ENCODE measurements around the gene CFAP53. TPM values are rescaled to one million over a fixed set of nuclear protein-coding genes. Genes with fewer than 3 reads are reported as not detected.

The CFAP53 gene
- total RNA-seq, 2 experiments from 2014 or later: 0.86 TPM; not detected in 1

GRCh38 chr18:50273203-50274043 is 7.1 kb upstream of the CFAP53 start:
- Histone ChIP-seq H3K4me2 (ENCODE audit: low read length) (no peak overlapping the region), H3K36me3 (ENCODE audit: insufficient read depth, low read length) (peaks cover 83% of the 10 kb centered on the region), H2AFZ (ENCODE audit: low read length) (no peak overlapping the region), H4K20me1 (ENCODE audit: insufficient read depth, low read length) (no peaks in the 10 kb centered on the region), H3K9me3 (ENCODE audit: low read length) (no peaks in the 10 kb centered on the region), H3K79me2 (ENCODE audit: insufficient read depth, low read depth, low read length) (peaks cover 3% of the 10 kb centered on the region; the same call in 1 of the 2 replicates), H3K27ac (ENCODE audit: low read depth, low read length, poor library complexity, severe bottlenecking) (no peak overlapping the region), H3K4me3 (ENCODE audit: low read depth, low read length, poor library complexity, severe bottlenecking) (no peak overlapping the region), H3K4me1 (ENCODE audit: insufficient read depth, low read length, poor library complexity, severe bottlenecking) (peaks cover under 1% of the 10 kb centered on the region), H3K9me2 (ENCODE audit: insufficient read depth, low read length) (no peaks in the 10 kb centered on the region)
- BruUV-seq (replicated peaks): no TSS peak
- intact Hi-C loops (cut with micrococcal nuclease; ENCODE audit: unreplicated experiment): no loop called here
- DNase-seq (ENCODE audit: low spot score): no peak
- POLR2A ChIA-PET: interaction anchor here (0.6 kb wide), 1 partner anchor 43 kb away, joined by 4 read pairs; no protein-coding TSS in a partner anchor
- CTCF ChIA-PET (ENCODE audit: unreplicated experiment): no interaction called here
- TF ChIP-seq CTCF (conservative IDR thresholded peaks at IDR 0.05; ENCODE audit: low read length): no peak
- TF ChIP-seq EZH2phosphoT487 (IDR thresholded peaks at IDR 0.05; ENCODE audit: borderline replicate concordance, low read depth, low read length): no peak

DNA sequence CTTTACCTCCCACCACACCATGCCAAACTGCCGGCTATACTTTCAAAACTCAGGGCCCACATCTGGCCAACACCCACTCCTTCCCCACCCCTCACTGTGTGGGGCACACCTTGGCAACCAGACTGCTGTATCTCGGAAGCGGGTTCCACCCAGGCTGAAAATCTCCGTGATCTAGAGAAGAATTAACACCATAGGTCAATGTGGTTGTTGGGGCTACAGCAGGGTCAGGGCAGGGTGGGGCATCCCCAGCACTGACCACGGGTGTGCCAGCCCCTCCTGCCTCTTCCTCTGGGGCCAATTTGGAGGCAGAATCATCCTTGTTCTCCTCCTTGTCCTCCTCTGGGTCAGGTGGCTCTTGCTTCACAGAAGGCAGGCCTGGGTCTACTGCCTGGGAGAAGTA is 6.3 kb upstream of the CFAP53 start:
- Histone ChIP-seq H3K9me3 (ENCODE audit: low read length) (no peaks in the 10 kb centered on the region), H3K79me2 (ENCODE audit: insufficient read depth, low read depth, low read length) (no peaks in the 10 kb centered on the region), H3K4me3 (ENCODE audit: low read depth, low read length, poor library complexity, severe bottlenecking) (no peak overlapping the region), H2AFZ (ENCODE audit: low read length) (no peak overlapping the region), H3K36me3 (ENCODE audit: insufficient read depth, low read length) (peaks cover 77% of the 10 kb centered on the region), H4K20me1 (ENCODE audit: insufficient read depth, low read length) (no peaks in the 10 kb centered on the region), H3K4me2 (ENCODE audit: low read length) (no peak overlapping the region), H3K4me1 (ENCODE audit: insufficient read depth, low read length, poor library complexity, severe bottlenecking) (peaks cover 9% of the 10 kb centered on the region), H3K9me2 (ENCODE audit: insufficient read depth, low read length) (no peaks in the 10 kb centered on the region), H3K27ac (ENCODE audit: low read depth, low read length, poor library complexity, severe bottlenecking) (no peak overlapping the region)
- no peak for DNase-seq (ENCODE audit: low spot score)
- ChIA-PET CTCF (ENCODE audit: unreplicated experiment) (no interaction called here), POLR2A (interaction anchor here (0.6 kb wide), 1 partner anchor 64 kb away, joined by 3 read pairs; no protein-coding TSS in a partner anchor)
- TF ChIP-seq CTCF (conservative IDR thresholded peaks at IDR 0.05; ENCODE audit: low read length) (no peak), EZH2phosphoT487 (IDR thresholded peaks at IDR 0.05; ENCODE audit: borderline replicate concordance, low read depth, low read length) (no peak)
- intact Hi-C loops (cut with micrococcal nuclease; ENCODE audit: unreplicated experiment): no loop called here
- BruUV-seq (replicated peaks): no TSS peak
